OCI-LY7 (cell line): ENCODE results near the gene IGLL5. TPM values are rescaled to one million over a fixed set of nuclear protein-coding genes. Genes with fewer than 3 reads are reported as not detected.
A peak's percentile ranks its signal among the peaks of the same experiment; 100 is the strongest.

Experiments
- BruUV-seq: library from RNA; stranded (reverse); fragments of 400-500 nt; replicated peaks from 2 replicates; lab custom pipeline; 2021; lab: Mats Ljungman, UMichigan
- CTCF ChIA-PET: fragments of 300-600 bp; sonication (Branson Sonifier 250); formaldehyde crosslinking; loops from one replicate; lab custom pipeline; 2022; ENCODE audit warnings: antibody characterized with exemption; ENCODE audit not compliant: unreplicated experiment; lab: Charles Lee
- POLR2A ChIA-PET: fragments of 300-600 bp; sonication (Branson Sonifier 250); formaldehyde crosslinking; loops from one replicate; lab custom pipeline; 2022; ENCODE audit warnings: antibody characterized with exemption; lab: Charles Lee
- DNase-seq: peaks from one replicate; pipeline ENCODE4 v3.0.0-alpha.2; 2015; ENCODE audit warnings: low spot score
- H2AFZ ChIP-seq: fragments of 200-600 bp; sonication (generic), shearing (Covaris generic); 2 replicates; pipeline ENCODE4 v1.6.1; 2014; ENCODE audit warnings: mild to moderate bottlenecking, antibody characterized with exemption, low read length, moderate library complexity
- H3K27ac ChIP-seq: fragments of 200-600 bp; sonication (generic); 2 replicates; pipeline ENCODE4 v1.5.1; 2014; ENCODE audit warnings: mixed run types, low read depth, mild to moderate bottlenecking, moderate library complexity, low read length, inconsistent platforms; ENCODE audit not compliant: poor library complexity, severe bottlenecking
- H3K36me3 ChIP-seq: fragments of 200-600 bp; sonication (generic); 2 replicates; pipeline ENCODE4 v1.6.1; 2014; ENCODE audit warnings: mild to moderate bottlenecking, antibody characterized with exemption, low read length, moderate library complexity, mixed read lengths; ENCODE audit not compliant: insufficient read depth
- H3K4me1 ChIP-seq: fragments of 200-600 bp; sonication (generic); 2 replicates; pipeline ENCODE4 v1.5.1; 2014; ENCODE audit warnings: mild to moderate bottlenecking, low read length; ENCODE audit not compliant: insufficient read depth, poor library complexity, severe bottlenecking
- H3K4me2 ChIP-seq: fragments of 200-600 bp; sonication (generic); 2 replicates; pipeline ENCODE4 v1.6.1; 2014; ENCODE audit warnings: mild to moderate bottlenecking, low read length
- H3K4me3 ChIP-seq: fragments of 200-600 bp; sonication (generic); 2 replicates; pipeline ENCODE4 v1.5.1; 2014; ENCODE audit warnings: mild to moderate bottlenecking, low read depth, low read length; ENCODE audit not compliant: poor library complexity, severe bottlenecking
- H3K79me2 ChIP-seq: fragments of 200-600 bp; sonication (generic); 2 replicates; pipeline ENCODE4 v1.6.1; 2016; ENCODE audit warnings: low read depth, mild to moderate bottlenecking, low read length, moderate library complexity, mixed read lengths; ENCODE audit not compliant: insufficient read depth
- H3K9me2 ChIP-seq: fragments of 200-600 bp; sonication (generic); 2 replicates; pipeline ENCODE4 v1.6.1; 2016; ENCODE audit warnings: mild to moderate bottlenecking, low read length, mixed read lengths; ENCODE audit not compliant: insufficient read depth
- H3K9me3 ChIP-seq: fragments of 200-600 bp; sonication (generic); 2 replicates; pipeline ENCODE4 v1.6.1; 2014; ENCODE audit warnings: mild to moderate bottlenecking, mixed run types, low read length, mixed read lengths
- H4K20me1 ChIP-seq: fragments of 200-600 bp; sonication (generic); 2 replicates; pipeline ENCODE4 v1.6.1; 2014; ENCODE audit warnings: mild to moderate bottlenecking, antibody characterized with exemption, low read length, moderate library complexity, mixed read lengths; ENCODE audit not compliant: insufficient read depth
- CTCF ChIP-seq: fragments of 200-600 bp; sonication (generic); conservative IDR thresholded peaks from 2 replicates; pipeline ENCODE4 v1.5.1; 2014; ENCODE audit warnings: mild to moderate bottlenecking, antibody characterized with exemption, low read length, moderate library complexity, mixed read lengths
- EZH2phosphoT487 ChIP-seq: fragments of 200-600 bp; sonication (generic); IDR thresholded peaks from 2 replicates; pipeline ENCODE4 v1.6.1; 2018; ENCODE audit warnings: low read depth, borderline replicate concordance, mild to moderate bottlenecking, mixed run types, antibody characterized with exemption, low read length, moderate library complexity, mixed read lengths
- intact Hi-C: fragments of 100-400 bp; cut with micrococcal nuclease; formaldehyde crosslinking; loops from one replicate; pipeline ENCODE4 v1.10.0; 2022; ENCODE audit not compliant: unreplicated experiment
- total RNA-seq, 2 experiments: library from RNA; depleted of rRNA in 1 of 2; stranded (reverse); fragments of >200 nt in 1 of 2; shearing (Covaris generic) in 1 of 2; gene quantifications; 2 replicates each; pipeline ENCODE4 v1.2.3, GENCODE V29; 2014 to 2022

The IGLL5 gene
- total RNA-seq, 2 experiments from 2014 or later: 219 to 364 TPM

GRCh38 chr22:22911327-22912134 lies 23.9 kb downstream of the IGLL5 start:
- BruUV-seq: no TSS peak
- POLR2A ChIA-PET: interaction anchor here (0.8 to 1.2 kb wide), 2 partner anchors 12 to 22 kb away, joined by 4 read pairs; no protein-coding TSS in a partner anchor
- Histone ChIP-seq H3K9me2 (no peaks in the 10 kb centered on the region), H4K20me1 (no peaks in the 10 kb centered on the region), H2AFZ (no peak overlapping the region), H3K79me2 (no peaks in the 10 kb centered on the region), H3K9me3 (no peaks in the 10 kb centered on the region), H3K4me3 (no peak overlapping the region), H3K27ac (no peak overlapping the region), H3K36me3 (peaks cover 4% of the 10 kb centered on the region; the same call in 1 of the 2 replicates), H3K4me2 (peak overlapping the region; percentile 37; the same call in 1 of the 2 replicates), H3K4me1 (peaks cover 51% of the 10 kb centered on the region)
- no peak for DNase-seq
- CTCF ChIA-PET: no interaction called here
- intact Hi-C loops: no loop called here
- TF ChIP-seq CTCF (no peak), EZH2phosphoT487 (no peak)

GRCh38 chr22:22912135-22912987 lies 24.7 kb downstream of the IGLL5 start:
- H3K79me2 ChIP-seq: no peaks in the 10 kb centered on the region
- H3K4me2 ChIP-seq: no peak overlapping the region
- intact Hi-C loops: no loop called here
- ChIA-PET CTCF (no interaction called here), POLR2A (interaction anchor here (0.8 to 2.6 kb wide), 2 partner anchors 10 to 21 kb away, joined by 4 to 9 read pairs; no protein-coding TSS in a partner anchor)
- no peak overlapping the region for H3K4me3 ChIP-seq
- H3K4me1 ChIP-seq: peaks cover 51% of the 10 kb centered on the region
- H3K9me3 ChIP-seq: no peaks in the 10 kb centered on the region
- peaks cover 4% of the 10 kb centered on the region; the same call in 1 of the 2 replicates for H3K36me3 ChIP-seq
- no TSS peak for BruUV-seq
- no peak overlapping the region for H3K27ac ChIP-seq
- no peak for TF ChIP-seq EZH2phosphoT487
- TF ChIP-seq CTCF: no peak
- H3K9me2 ChIP-seq: no peaks in the 10 kb centered on the region
- no peaks in the 10 kb centered on the region for H4K20me1 ChIP-seq
- no peak overlapping the region for H2AFZ ChIP-seq
- no peak for DNase-seq
